K562 (cell line): ENCODE measurements around the gene GOPC. TPM values are rescaled to one million over a fixed set of nuclear protein-coding genes. Genes with fewer than 3 reads are reported as not detected.
A peak's percentile ranks its signal among the peaks of the same experiment; 100 is the strongest.

Source experiments
- CEBPB ChIP-seq: fragments of 450-650 bp; IDR thresholded peaks from 2 replicates; pipeline ENCODE4 v1.6.1; 2016; ENCODE audit warnings: missing genetic modification characterization, missing compliant biosample characterization
- CHD1 ChIP-seq: fragments of 200-600 bp; sonication (generic); IDR thresholded peaks from one replicate; pipeline ENCODE4 v1.6.1; 2012; ENCODE audit warnings: mild to moderate bottlenecking, moderate library complexity, low read length, inconsistent platforms
- CXXC5 ChIP-seq: fragments of 250-450 bp; sonication (Bioruptor Pico); IDR thresholded peaks from 2 replicates; pipeline ENCODE4 v1.8.0; 2022; ENCODE audit warnings: inconsistent platforms, mild to moderate bottlenecking, moderate library complexity
- ESRRA ChIP-seq: fragments of 450-650 bp; IDR thresholded peaks from 2 replicates; pipeline ENCODE4 v1.6.1; 2014; ENCODE audit warnings: low read depth, mild to moderate bottlenecking, moderate library complexity, borderline replicate concordance
- ETV6 ChIP-seq, 3 experiments: fragments of 150-350 bp in 1 of 3; sonication (generic) in 1 of 3; formaldehyde crosslinking in 1 of 3; IDR thresholded peaks; 2 replicates each; pipeline versions ENCODE4 v1.6.1 to v1.8.0; 2014 to 2022; ENCODE audit warnings: borderline replicate concordance in 2 of 3, low read depth in 2 of 3, antibody characterized with exemption in 1 of 3, low read length in 1 of 3, mild to moderate bottlenecking in 1 of 3, missing genetic modification reagents in 1 of 3
- FOXJ3 ChIP-seq: sonication (generic); formaldehyde crosslinking; IDR thresholded peaks from 2 replicates; pipeline ENCODE4 v1.4.0; 2020; ENCODE audit warnings: mild to moderate bottlenecking, missing genetic modification reagents
- GABPA ChIP-seq: fragments of 200-800 bp; sonication (Bioruptor generic); conservative IDR thresholded peaks from 2 replicates; pipeline ENCODE4 v1.6.1; 2016; ENCODE audit warnings: low read depth, missing genetic modification characterization, missing compliant biosample characterization
- GABPB2 ChIP-seq: fragments of 250-450 bp; sonication (Bioruptor Pico); conservative IDR thresholded peaks from 2 replicates; pipeline ENCODE4 v1.5.1; 2021; ENCODE audit warnings: mild to moderate bottlenecking
- HCFC1 ChIP-seq: IDR thresholded peaks from 2 replicates; pipeline ENCODE4 v1.6.1; 2012; ENCODE audit warnings: low read depth, low read length, improper control_type of control experiment
- HDGF ChIP-seq: fragments of 450-650 bp; IDR thresholded peaks from 2 replicates; pipeline ENCODE4 v1.6.1; 2016
- JUND ChIP-seq, 2 experiments: IDR thresholded peaks; 2 replicates in 1 of 2; 3 replicates in 1 of 2; pipeline ENCODE4 v1.6.1; 2011; ENCODE audit warnings: borderline replicate concordance in 2 of 2, low read depth in 2 of 2, low read length in 2 of 2, improper control_type of control experiment in 1 of 2, missing biosample characterization in 1 of 2, missing genetic modification characterization in 1 of 2, missing genetic modification reagents in 1 of 2
- KDM1A ChIP-seq, 2 experiments: fragments of 450-650 bp; IDR thresholded peaks; 2 replicates each; pipeline ENCODE4 v1.6.1; 2016; ENCODE audit warnings: mild to moderate bottlenecking in 2 of 2
- NKRF ChIP-seq: fragments of 450-650 bp; IDR thresholded peaks from 2 replicates; pipeline ENCODE4 v1.6.1; 2016; ENCODE audit warnings: borderline replicate concordance
- POU5F1 ChIP-seq: fragments of 150-350 bp; IDR thresholded peaks from 2 replicates; pipeline ENCODE4 v1.6.1; 2014; ENCODE audit warnings: borderline replicate concordance, low read length, low read depth, mild to moderate bottlenecking; ENCODE audit not compliant: partially characterized antibody
- RBM39 ChIP-seq: fragments of 200-400 bp; formaldehyde crosslinking; optimal IDR thresholded peaks from 2 replicates; pipeline ENCODE3; 2018; ENCODE audit warnings: low read depth, low read length
- RFX5 ChIP-seq: IDR thresholded peaks from 2 replicates; pipeline ENCODE4 v1.6.1; 2011; ENCODE audit warnings: low read depth, mild to moderate bottlenecking, improper control_type of control experiment, low read length
- TAF1 ChIP-seq: IDR thresholded peaks from 2 replicates; pipeline ENCODE4 v1.6.1; 2011; ENCODE audit warnings: mild to moderate bottlenecking, low read length, moderate library complexity; ENCODE audit not compliant: insufficient read depth, control insufficient read depth, severe bottlenecking; ENCODE audit errors: extremely low read depth
- ZNF507 ChIP-seq: conservative IDR thresholded peaks from 2 replicates; pipeline ENCODE4 v1.6.1; 2017; ENCODE audit warnings: missing genetic modification characterization, missing compliant biosample characterization
- ZNF830 ChIP-seq: fragments of 250-450 bp; sonication (Bioruptor Pico); IDR thresholded peaks from 2 replicates; pipeline ENCODE4 v1.5.0; 2021; ENCODE audit warnings: mild to moderate bottlenecking
- polyA plus RNA-seq, 8 experiments: library from polyadenylated mRNA; depleted of rRNA in 4 of 8; stranded (reverse) in 5 of 8; unstranded in 3 of 8; fragments of >200 nt; fragmentation: Nextera tagmentation in 2 of 8; fragmentation: Illumina TruSeq in 1 of 8; extraction: Ambion mirVana in 2 of 8; extraction: Trizol in 1 of 8; gene quantifications; 2 replicates each; pipeline versions ENCODE4 v1.2.1 to v1.2.3, GENCODE V29; 2011 to 2014; ENCODE audit warnings: inconsistent platforms in 1 of 8, missing spikeins in 1 of 8
- total RNA-seq, 7 experiments: library from RNA; depleted of rRNA in 6 of 7; stranded (reverse); fragments of >200 nt in 6 of 7; fragmentation: Illumina TruSeq in 2 of 7; extraction: Trizol in 2 of 7; gene quantifications; 2 replicates each; pipeline versions ENCODE4 v1.2.1 to v1.2.3, GENCODE V29; 2011 to 2021; ENCODE audit warnings: low replicate concordance in 1 of 7
- TF ChIP-seq, protein P1 (sequence below): sonication (generic); formaldehyde crosslinking; IDR thresholded peaks from 2 replicates; pipeline ENCODE4 v1.8.1; 2023; ENCODE audit warnings: mild to moderate bottlenecking, missing genetic modification reagents

The GOPC gene
- total and polyA plus RNA-seq, 9 of the 15 experiments (the other 6 are each of a cell fraction or from before 2014, with no cell fraction given): 10.0 to 32.2 (median 25.6) TPM

GRCh38 chr6:117602151-117602898 lies at the start of gene GOPC (continued):
- TF ChIP-seq JUND (IDR thresholded peaks at IDR 0.05; ENCODE audit: borderline replicate concordance, low read depth, low read length): peak; percentile 4; the same call in 1 of the 2 replicates
- TF ChIP-seq JUND (tag; IDR thresholded peaks at IDR 0.05; ENCODE audit: borderline replicate concordance, low read depth, low read length): no peak
- no peak for TF ChIP-seq GABPB2 (CRISPR knock-in tag)
- no peak for TF ChIP-seq ZNF830
- no peak for TF ChIP-seq POU5F1
- TF ChIP-seq HDGF: no peak
- TF ChIP-seq HCFC1: peak; percentile 73
- TF ChIP-seq, protein P1, sequence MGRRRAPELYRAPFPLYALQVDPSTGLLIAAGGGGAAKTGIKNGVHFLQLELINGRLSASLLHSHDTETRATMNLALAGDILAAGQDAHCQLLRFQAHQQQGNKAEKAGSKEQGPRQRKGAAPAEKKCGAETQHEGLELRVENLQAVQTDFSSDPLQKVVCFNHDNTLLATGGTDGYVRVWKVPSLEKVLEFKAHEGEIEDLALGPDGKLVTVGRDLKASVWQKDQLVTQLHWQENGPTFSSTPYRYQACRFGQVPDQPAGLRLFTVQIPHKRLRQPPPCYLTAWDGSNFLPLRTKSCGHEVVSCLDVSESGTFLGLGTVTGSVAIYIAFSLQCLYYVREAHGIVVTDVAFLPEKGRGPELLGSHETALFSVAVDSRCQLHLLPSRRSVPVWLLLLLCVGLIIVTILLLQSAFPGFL (CRISPR knock-in tag): no peak
- peak; percentile 75 for TF ChIP-seq NKRF
- no peak for TF ChIP-seq RBM39
- TF ChIP-seq ETV6 (IDR thresholded peaks at IDR 0.05; ENCODE audit: borderline replicate concordance in 1 of 2, low read depth in 2 of 2, low read length in 1 of 2): 0 out of 4 replicates have a peak, but pooled peaks of 1 of the 2 experiments have one; percentile 25
- TF ChIP-seq ETV6 (CRISPR knock-in tag; IDR thresholded peaks at IDR 0.05; ENCODE audit: borderline replicate concordance): no peak
- peak; percentile 65 for TF ChIP-seq GABPA
- no peak for TF ChIP-seq CEBPB
- no peak for TF ChIP-seq RFX5
- TF ChIP-seq CHD1: no peak
- no peak for TF ChIP-seq KDM1A (IDR thresholded peaks at IDR 0.05)
- peak; percentile 75 for TF ChIP-seq TAF1
- no peak for TF ChIP-seq FOXJ3 (CRISPR knock-in tag)
- TF ChIP-seq ZNF507 (tag): no peak
- TF ChIP-seq ESRRA: peak; percentile 51; the same call in 1 of the 2 replicates
- peak; percentile 89 for TF ChIP-seq CXXC5 (CRISPR knock-in tag)
